GM12878 (cell line): Measurements from ENCODE around the gene MGST3. TPM values are rescaled to one million over a fixed set of nuclear protein-coding genes. Genes with fewer than 3 reads are reported as not detected.
A peak's percentile ranks its signal among the peaks of the same experiment; 100 is the strongest.

Experiments used
- ATAC-seq: fragments of 200-7000 bp; cut with Tn5 transposase; 3 replicates; pipeline ENCODE4 v1.9.1; 2020; ENCODE audit warnings: mild to moderate bottlenecking, moderate library complexity
- BruUV-seq: library from RNA; stranded (reverse); fragments of 400-500 nt; replicated peaks from 2 replicates; lab custom pipeline; 2021; lab: Mats Ljungman, UMichigan
- CTCF ChIA-PET: fragments of 300-600 bp; sonication (Branson Sonifier 250); formaldehyde crosslinking; extraction: SDS; loops from one replicate; lab custom pipeline; 2021; ENCODE audit warnings: inconsistent platforms; lab: Yijun Ruan, JAX
- POLR2A ChIA-PET: fragments of 350-600 bp; formaldehyde crosslinking; extraction: SDS; loops from one replicate; lab custom pipeline; 2021; ENCODE audit warnings: inconsistent platforms; lab: Charles Lee
- RAD21 ChIA-PET: fragments of 300-600 bp; sonication (Branson Sonifier 250); formaldehyde crosslinking; loops from one replicate; lab custom pipeline; 2023; ENCODE audit warnings: antibody characterized with exemption; ENCODE audit not compliant: unreplicated experiment; lab: Charles Lee
- SMC1A ChIA-PET: fragments of 300-600 bp; sonication (Branson Sonifier 250); formaldehyde crosslinking; loops from one replicate; lab custom pipeline; 2023; ENCODE audit not compliant: unreplicated experiment, uncharacterized antibody; lab: Charles Lee
- DNase-seq: peaks from one replicate; pipeline ENCODE4 v3.0.0-alpha.2; 2011; ENCODE audit warnings: low read depth, low spot score
- FAIRE-seq: peaks from 3 replicates; lab custom pipeline; 2011; peaks lifted over from hg19 to GRCh38; lab: Jason Lieb, UNC
- H2AFZ ChIP-seq: 2 replicates; pipeline ENCODE4 v1.6.0; 2011; ENCODE audit warnings: low read depth, low read length, control low read depth; ENCODE audit not compliant: control insufficient read depth
- H3K27ac ChIP-seq: 2 replicates; pipeline ENCODE4 v1.5.1; 2011; ENCODE audit warnings: control low read depth; ENCODE audit not compliant: control insufficient read depth, insufficient read depth
- H3K27me3 ChIP-seq, 2 experiments: replicated peaks in 1 of 2; 2 replicates each; pipeline versions ENCODE4 v1.6.0 to v1.6.1; 2011; ENCODE audit warnings: low read length in 1 of 2; ENCODE audit not compliant: control insufficient read depth in 2 of 2, insufficient read depth in 2 of 2
- H3K36me3 ChIP-seq, 2 experiments: 2 replicates each; pipeline ENCODE4 v1.5.1; 2011; ENCODE audit warnings: low read length in 1 of 2; ENCODE audit not compliant: control insufficient read depth in 2 of 2, insufficient read depth in 2 of 2
- H3K4me1 ChIP-seq: 2 replicates; pipeline ENCODE4 v1.6.1; 2011; ENCODE audit warnings: mild to moderate bottlenecking, low read length, moderate library complexity, mixed read lengths; ENCODE audit not compliant: control insufficient read depth, insufficient read depth
- H3K4me2 ChIP-seq: 2 replicates; pipeline ENCODE4 v1.6.0; 2011; ENCODE audit warnings: control low read depth; ENCODE audit not compliant: control insufficient read depth, insufficient read depth
- H3K4me3 ChIP-seq: fragments of 200-600 bp; sonication (generic); 2 replicates; pipeline ENCODE4 v1.5.1; 2016
- H3K79me2 ChIP-seq: 2 replicates; pipeline ENCODE4 v1.6.0; 2011; ENCODE audit warnings: low read length; ENCODE audit not compliant: control insufficient read depth, insufficient read depth
- H3K9ac ChIP-seq: 2 replicates; pipeline ENCODE4 v1.8.0; 2011; ENCODE audit warnings: low read length, control low read depth, mixed read lengths; ENCODE audit not compliant: control insufficient read depth, insufficient read depth
- H3K9me3 ChIP-seq: replicated peaks from 3 replicates; pipeline ENCODE4 v1.5.1; 2011; ENCODE audit warnings: mild to moderate bottlenecking, low read length; ENCODE audit not compliant: control insufficient read depth, insufficient read depth
- H4K20me1 ChIP-seq: 2 replicates; pipeline ENCODE4 v1.6.0; 2011; ENCODE audit not compliant: control insufficient read depth, insufficient read depth
- CBX3 ChIP-seq: fragments of 200-600 bp; sonication (generic); IDR thresholded peaks from 2 replicates; pipeline ENCODE4 v1.6.1; 2016; ENCODE audit warnings: low read depth, borderline replicate concordance
- FOXK2 ChIP-seq: fragments of 450-650 bp; IDR thresholded peaks from 2 replicates; pipeline ENCODE4 v1.6.1; 2017; ENCODE audit warnings: mild to moderate bottlenecking, moderate library complexity
- MTA3 ChIP-seq: IDR thresholded peaks from 2 replicates; pipeline ENCODE4 v1.6.1; 2012; ENCODE audit warnings: low read length, inconsistent platforms, borderline replicate concordance
- MYB ChIP-seq: fragments of 150-350 bp; IDR thresholded peaks from 2 replicates; pipeline ENCODE4 v1.6.1; 2014; ENCODE audit warnings: mild to moderate bottlenecking, low read depth, low read length, borderline replicate concordance
- PAX5 ChIP-seq: IDR thresholded peaks from 2 replicates; pipeline ENCODE4 v1.6.1; 2011; ENCODE audit warnings: low read depth, low read length, borderline replicate concordance
- PAX8 ChIP-seq: fragments of 450-650 bp; IDR thresholded peaks from 2 replicates; pipeline ENCODE4 v1.6.1; 2017; ENCODE audit warnings: mild to moderate bottlenecking, moderate library complexity
- SMAD5 ChIP-seq: IDR thresholded peaks from 2 replicates; pipeline ENCODE4 v1.6.1; 2016; ENCODE audit warnings: antibody characterized with exemption, low read depth
- STAT1 ChIP-seq: fragments of 450-650 bp; conservative IDR thresholded peaks from 2 replicates; pipeline ENCODE4 v1.6.1; 2014; ENCODE audit warnings: antibody characterized with exemption, mild to moderate bottlenecking
- STAT3 ChIP-seq: IDR thresholded peaks from 2 replicates; pipeline ENCODE4 v1.6.1; 2011; ENCODE audit warnings: low read depth, low read length, improper control_type of control experiment
- ZNF24 ChIP-seq: fragments of 450-650 bp; IDR thresholded peaks from 2 replicates; pipeline ENCODE4 v1.6.1; 2017; ENCODE audit warnings: antibody characterized with exemption, mild to moderate bottlenecking
- WGBS: methylation state at CpG from one replicate; pipeline ENCODE4 v1.1.6; 2016; ENCODE audit warnings: low lambda C conversion rate; ENCODE audit not compliant: insufficient replicate concordance, insufficient coverage; ENCODE audit errors: missing lambda C conversion rate; 5-methylcytosine and 5-hydroxymethylcytosine counted together
- in situ Hi-C: fragments of 300-500 bp; cut with MboI; formaldehyde crosslinking; loops from 9 replicates; pipeline ENCODE4 v1.14.3; 2018; ENCODE audit warnings: mixed read lengths
- intact Hi-C: fragments of 100-400 bp; cut with micrococcal nuclease; formaldehyde crosslinking; loops from one replicate; pipeline ENCODE4 v1.14.2; 2022; ENCODE audit not compliant: unreplicated experiment
- polyA plus RNA-seq, 11 experiments: library from polyadenylated mRNA; depleted of rRNA in 4 of 11; unstranded in 6 of 11; stranded (reverse) in 5 of 11; fragments of >200 nt; fragmentation: Nextera tagmentation in 4 of 11; fragmentation: Illumina TruSeq in 1 of 11; extraction: Ambion mirVana in 4 of 11; extraction: Trizol in 1 of 11; gene quantifications; 1 replicate in 1 of 11; 2 replicates in 10 of 11; pipeline versions ENCODE4 v1.2.1 to v1.2.3, GENCODE V29; 2011 to 2016; ENCODE audit warnings: inconsistent platforms in 2 of 11, missing spikeins in 2 of 11, low read depth in 1 of 11
- total RNA-seq, 4 experiments: library from RNA; depleted of rRNA in 3 of 4; stranded (reverse); fragments of >200 nt in 3 of 4; fragmentation: Illumina TruSeq in 1 of 4; extraction: Trizol in 1 of 4; gene quantifications; 2 replicates each; pipeline versions ENCODE4 v1.2.1 to v1.2.3, GENCODE V29; 2013 to 2021
- TF ChIP-seq, protein P1 (sequence below): fragments of 450-650 bp; IDR thresholded peaks from 2 replicates; pipeline ENCODE4 v1.6.1; 2016; ENCODE audit warnings: mild to moderate bottlenecking
- TF ChIP-seq, protein P2 (sequence below): IDR thresholded peaks from 2 replicates; pipeline ENCODE4 v1.6.1; 2011; ENCODE audit warnings: mild to moderate bottlenecking, low read depth, low read length, moderate library complexity; ENCODE audit not compliant: insufficient replicate concordance
- TF ChIP-seq, protein P3 (sequence below), 3 experiments: IDR thresholded peaks in 2 of 3; conservative IDR thresholded peaks in 1 of 3; 2 replicates each; pipeline ENCODE4 v1.5.1; 2011; ENCODE audit warnings: low read depth in 3 of 3, low read length in 3 of 3, mild to moderate bottlenecking in 3 of 3, control low read depth in 2 of 3, moderate library complexity in 2 of 3, inconsistent platforms in 1 of 3, mixed read lengths in 1 of 3; ENCODE audit not compliant: control insufficient read depth in 2 of 3, insufficient read depth in 1 of 3; ENCODE audit errors: extremely low read depth in 1 of 3
- TF ChIP-seq, protein P4 (sequence below): IDR thresholded peaks from 2 replicates; pipeline ENCODE4 v1.6.1; 2012; ENCODE audit warnings: low read depth, low read length, improper control_type of control experiment
- TF ChIP-seq, protein P5 (sequence below): IDR thresholded peaks from 2 replicates; pipeline ENCODE4 v1.6.1; 2011; ENCODE audit warnings: borderline replicate concordance, low read depth, mild to moderate bottlenecking, moderate library complexity, low read length; ENCODE audit not compliant: insufficient read depth, poor library complexity, severe bottlenecking

Gene MGST3
- total and polyA plus RNA-seq, 10 of the 15 experiments (the other 5 are each of a cell fraction or from before 2014, with no cell fraction given): 37.3 to 145 (median 68.8) TPM

DNA sequence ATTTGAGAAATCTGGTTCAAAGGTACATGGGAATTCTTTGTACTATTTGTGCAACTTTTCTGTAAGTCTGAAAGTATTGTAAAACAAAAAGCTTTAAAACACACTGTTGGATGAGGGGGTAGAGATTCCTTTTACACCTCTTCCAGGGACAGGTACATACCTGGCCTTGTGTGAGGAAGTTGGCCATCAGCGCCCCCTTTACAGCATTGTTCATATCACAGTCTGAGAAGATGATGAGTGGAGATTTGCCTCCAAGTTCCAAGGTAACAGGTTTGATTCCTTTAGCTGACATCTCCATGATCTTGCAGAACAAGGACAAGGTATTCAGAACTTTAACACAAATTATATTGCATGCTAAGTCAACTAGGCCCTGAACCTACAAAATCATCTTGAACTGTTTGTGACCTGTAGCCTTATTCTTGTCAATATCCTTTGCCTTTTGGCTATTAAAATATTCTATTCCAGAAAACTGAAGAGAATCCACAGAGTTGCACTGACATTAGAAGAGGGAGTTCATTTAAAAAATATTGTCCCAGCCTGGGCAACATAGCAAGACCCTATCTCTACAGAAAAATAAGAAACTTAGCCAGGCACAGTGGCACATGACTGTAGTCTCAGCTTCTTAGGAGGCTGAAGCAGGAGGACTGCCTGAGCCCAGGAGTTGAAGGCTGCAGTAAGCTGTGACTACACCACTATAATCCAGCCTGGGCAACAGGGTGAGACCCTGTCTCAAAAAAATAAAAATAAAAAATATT, 48.4 kb downstream of the MGST3 start (continued):
- TF ChIP-seq, protein P1, sequence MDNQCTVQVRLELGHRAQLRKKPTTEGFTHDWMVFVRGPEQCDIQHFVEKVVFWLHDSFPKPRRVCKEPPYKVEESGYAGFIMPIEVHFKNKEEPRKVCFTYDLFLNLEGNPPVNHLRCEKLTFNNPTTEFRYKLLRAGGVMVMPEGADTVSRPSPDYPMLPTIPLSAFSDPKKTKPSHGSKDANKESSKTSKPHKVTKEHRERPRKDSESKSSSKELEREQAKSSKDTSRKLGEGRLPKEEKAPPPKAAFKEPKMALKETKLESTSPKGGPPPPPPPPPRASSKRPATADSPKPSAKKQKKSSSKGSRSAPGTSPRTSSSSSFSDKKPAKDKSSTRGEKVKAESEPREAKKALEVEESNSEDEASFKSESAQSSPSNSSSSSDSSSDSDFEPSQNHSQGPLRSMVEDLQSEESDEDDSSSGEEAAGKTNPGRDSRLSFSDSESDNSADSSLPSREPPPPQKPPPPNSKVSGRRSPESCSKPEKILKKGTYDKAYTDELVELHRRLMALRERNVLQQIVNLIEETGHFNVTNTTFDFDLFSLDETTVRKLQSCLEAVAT: no peak
- TF ChIP-seq, all 136 proteins: peak for 0

DNA sequence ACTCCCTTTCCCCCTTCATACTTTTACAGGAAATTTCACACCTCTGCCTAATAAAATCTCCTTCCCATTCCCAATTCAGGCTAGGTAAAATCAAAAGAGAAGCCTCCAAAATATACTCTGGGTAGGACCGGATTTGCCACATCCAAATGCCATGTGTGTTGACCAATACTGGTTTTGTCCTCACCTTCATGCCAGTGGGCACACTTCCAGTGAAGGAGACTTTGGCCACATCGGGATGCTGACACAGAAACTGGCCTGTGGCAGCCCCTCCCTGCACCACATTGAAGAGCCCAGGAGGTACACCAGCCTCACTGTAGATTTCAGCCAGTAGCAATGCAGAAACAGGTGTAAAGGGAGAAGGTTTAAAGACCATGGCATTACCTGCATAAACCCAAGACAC, 49.3 kb downstream of the MGST3 start:
- FAIRE-seq: no peak
- RAD21 ChIA-PET: no interaction called here
- Histone ChIP-seq H3K79me2 (peaks cover 5% of the 10 kb centered on the region), H3K36me3 (peaks cover 0 to 28% of the 10 kb centered on the region in 2 experiments), H3K9ac (no peak overlapping the region), H3K9me3 (no peaks in the 10 kb centered on the region; the same call in 2 of the 3 replicates), H3K4me1 (no peaks in the 10 kb centered on the region), H2AFZ (no peak overlapping the region), H3K27me3 (no peaks in the 10 kb centered on the region), H4K20me1 (no peaks in the 10 kb centered on the region), H3K27ac (no peak overlapping the region), H3K4me3 (no peak overlapping the region), H3K4me2 (no peak overlapping the region)
- intact Hi-C loops (no loop called here), in situ Hi-C loops (no loop called here)
- POLR2A ChIA-PET: no interaction called here
- SMC1A ChIA-PET: no interaction called here
- no peak for DNase-seq
- no peak for ATAC-seq
- WGBS: 94% methylated on average over 2 of the region's 2 CpGs
- CTCF ChIA-PET: no interaction called here
- TSS peak; percentile 10 for BruUV-seq
- no peak for TF ChIP-seq STAT1
- no peak for TF ChIP-seq ZNF24
- no peak for TF ChIP-seq MYB
- TF ChIP-seq PAX5: no peak
- TF ChIP-seq, protein P2, sequence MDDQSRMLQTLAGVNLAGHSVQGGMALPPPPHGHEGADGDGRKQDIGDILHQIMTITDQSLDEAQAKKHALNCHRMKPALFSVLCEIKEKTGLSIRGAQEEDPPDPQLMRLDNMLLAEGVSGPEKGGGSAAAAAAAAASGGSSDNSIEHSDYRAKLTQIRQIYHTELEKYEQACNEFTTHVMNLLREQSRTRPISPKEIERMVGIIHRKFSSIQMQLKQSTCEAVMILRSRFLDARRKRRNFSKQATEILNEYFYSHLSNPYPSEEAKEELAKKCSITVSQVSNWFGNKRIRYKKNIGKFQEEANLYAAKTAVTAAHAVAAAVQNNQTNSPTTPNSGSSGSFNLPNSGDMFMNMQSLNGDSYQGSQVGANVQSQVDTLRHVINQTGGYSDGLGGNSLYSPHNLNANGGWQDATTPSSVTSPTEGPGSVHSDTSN: no peak
- TF ChIP-seq, protein P3, sequence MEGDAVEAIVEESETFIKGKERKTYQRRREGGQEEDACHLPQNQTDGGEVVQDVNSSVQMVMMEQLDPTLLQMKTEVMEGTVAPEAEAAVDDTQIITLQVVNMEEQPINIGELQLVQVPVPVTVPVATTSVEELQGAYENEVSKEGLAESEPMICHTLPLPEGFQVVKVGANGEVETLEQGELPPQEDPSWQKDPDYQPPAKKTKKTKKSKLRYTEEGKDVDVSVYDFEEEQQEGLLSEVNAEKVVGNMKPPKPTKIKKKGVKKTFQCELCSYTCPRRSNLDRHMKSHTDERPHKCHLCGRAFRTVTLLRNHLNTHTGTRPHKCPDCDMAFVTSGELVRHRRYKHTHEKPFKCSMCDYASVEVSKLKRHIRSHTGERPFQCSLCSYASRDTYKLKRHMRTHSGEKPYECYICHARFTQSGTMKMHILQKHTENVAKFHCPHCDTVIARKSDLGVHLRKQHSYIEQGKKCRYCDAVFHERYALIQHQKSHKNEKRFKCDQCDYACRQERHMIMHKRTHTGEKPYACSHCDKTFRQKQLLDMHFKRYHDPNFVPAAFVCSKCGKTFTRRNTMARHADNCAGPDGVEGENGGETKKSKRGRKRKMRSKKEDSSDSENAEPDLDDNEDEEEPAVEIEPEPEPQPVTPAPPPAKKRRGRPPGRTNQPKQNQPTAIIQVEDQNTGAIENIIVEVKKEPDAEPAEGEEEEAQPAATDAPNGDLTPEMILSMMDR (IDR thresholded peaks at IDR 0.05 in 2 of 3, conservative IDR thresholded peaks at IDR 0.05 in 1 of 3; ENCODE audit: control insufficient read depth in 2 of 3, extremely low read depth in 1 of 3, insufficient read depth in 1 of 3, low read depth in 3 of 3, low read length in 3 of 3): no peak
- TF ChIP-seq, protein P4, sequence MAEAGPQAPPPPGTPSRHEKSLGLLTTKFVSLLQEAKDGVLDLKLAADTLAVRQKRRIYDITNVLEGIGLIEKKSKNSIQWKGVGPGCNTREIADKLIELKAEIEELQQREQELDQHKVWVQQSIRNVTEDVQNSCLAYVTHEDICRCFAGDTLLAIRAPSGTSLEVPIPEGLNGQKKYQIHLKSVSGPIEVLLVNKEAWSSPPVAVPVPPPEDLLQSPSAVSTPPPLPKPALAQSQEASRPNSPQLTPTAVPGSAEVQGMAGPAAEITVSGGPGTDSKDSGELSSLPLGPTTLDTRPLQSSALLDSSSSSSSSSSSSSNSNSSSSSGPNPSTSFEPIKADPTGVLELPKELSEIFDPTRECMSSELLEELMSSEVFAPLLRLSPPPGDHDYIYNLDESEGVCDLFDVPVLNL: no peak
- TF ChIP-seq FOXK2: no peak
- TF ChIP-seq MTA3: no peak
- no peak for TF ChIP-seq STAT3
- TF ChIP-seq, protein P5, sequence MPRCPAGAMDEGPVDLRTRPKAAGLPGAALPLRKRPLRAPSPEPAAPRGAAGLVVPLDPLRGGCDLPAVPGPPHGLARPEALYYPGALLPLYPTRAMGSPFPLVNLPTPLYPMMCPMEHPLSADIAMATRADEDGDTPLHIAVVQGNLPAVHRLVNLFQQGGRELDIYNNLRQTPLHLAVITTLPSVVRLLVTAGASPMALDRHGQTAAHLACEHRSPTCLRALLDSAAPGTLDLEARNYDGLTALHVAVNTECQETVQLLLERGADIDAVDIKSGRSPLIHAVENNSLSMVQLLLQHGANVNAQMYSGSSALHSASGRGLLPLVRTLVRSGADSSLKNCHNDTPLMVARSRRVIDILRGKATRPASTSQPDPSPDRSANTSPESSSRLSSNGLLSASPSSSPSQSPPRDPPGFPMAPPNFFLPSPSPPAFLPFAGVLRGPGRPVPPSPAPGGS: no peak
- TF ChIP-seq PAX8: no peak
- TF ChIP-seq CBX3: no peak
- TF ChIP-seq SMAD5: no peak
